ENCODE results near the gene PPP4R1. TPM values are rescaled to one million over a fixed set of nuclear protein-coding genes. Genes with fewer than 3 reads are reported as not detected.

PPP4R1 gene
- total RNA-seq, 1 experiment from 2014 or later: 110 TPM

- Mint-ChIP-seq H3K27me3 (ENCODE audit: unreplicated experiment) (no peaks in the 10 kb centered on the region), H3K4me3 (ENCODE audit: low read depth, unreplicated experiment) (no peak overlapping the region), H3K27ac (ENCODE audit: unreplicated experiment) (no peak overlapping the region), H3K4me1 (ENCODE audit: low read depth, unreplicated experiment) (no peaks in the 10 kb centered on the region), H3K9me3 (ENCODE audit: low read depth, unreplicated experiment) (no peaks in the 10 kb centered on the region), H3K36me3 (ENCODE audit: insufficient read depth, unreplicated experiment) (peaks cover 50% of the 10 kb centered on the region)
- CTCF ChIA-PET: no interaction called here
- DNase-seq: no peak
- BruUV-seq (replicated peaks): no TSS peak
- intact Hi-C loops (cut with micrococcal nuclease; ENCODE audit: unreplicated experiment): no loop called here
- no peak for TF ChIP-seq CTCF (IDR thresholded peaks at IDR 0.05; ENCODE audit: unreplicated experiment)
Measured at GRCh38 chr18:9557250-9557943, 57.0 kb downstream of the PPP4R1 start.

GRCh38 chr18:9552616-9553015 is 61.7 kb downstream of the PPP4R1 start:
- Mint-ChIP-seq H3K27ac (ENCODE audit: unreplicated experiment) (no peak overlapping the region), H3K36me3 (ENCODE audit: insufficient read depth, unreplicated experiment) (peaks cover 42% of the 10 kb centered on the region), H3K27me3 (ENCODE audit: unreplicated experiment) (no peaks in the 10 kb centered on the region), H3K9me3 (ENCODE audit: low read depth, unreplicated experiment) (no peaks in the 10 kb centered on the region), H3K4me3 (ENCODE audit: low read depth, unreplicated experiment) (no peak overlapping the region), H3K4me1 (ENCODE audit: low read depth, unreplicated experiment) (no peaks in the 10 kb centered on the region)
- DNase-seq: no peak
- CTCF ChIA-PET: interaction anchor here (1.2 kb wide), 1 partner anchor 23 kb away, joined by 3 read pairs; no protein-coding TSS in a partner anchor
- no peak for TF ChIP-seq CTCF (IDR thresholded peaks at IDR 0.05; ENCODE audit: unreplicated experiment)
- no TSS peak for BruUV-seq (replicated peaks)
- intact Hi-C loops (cut with micrococcal nuclease; ENCODE audit: unreplicated experiment): no loop called here

- CTCF ChIA-PET: interaction anchor here (1.2 kb wide), 1 partner anchor 23 kb away, joined by 3 read pairs; no protein-coding TSS in a partner anchor
- H3K36me3 Mint-ChIP-seq (ENCODE audit: insufficient read depth, unreplicated experiment): peaks cover 45% of the 10 kb centered on the region
- H3K27me3 Mint-ChIP-seq (ENCODE audit: unreplicated experiment): no peaks in the 10 kb centered on the region
Measured at GRCh38 chr18:9552191-9552590, 62.2 kb downstream of the PPP4R1 start.

GRCh38 chr18:9550429-9550828 is 63.9 kb downstream of the PPP4R1 start:
- intact Hi-C loops (cut with micrococcal nuclease; ENCODE audit: unreplicated experiment): no loop called here
- H3K27me3 Mint-ChIP-seq (ENCODE audit: unreplicated experiment): no peaks in the 10 kb centered on the region
- H3K4me3 Mint-ChIP-seq (ENCODE audit: low read depth, unreplicated experiment): no peak overlapping the region
- no peak overlapping the region for H3K27ac Mint-ChIP-seq (ENCODE audit: unreplicated experiment)
- no peak for TF ChIP-seq CTCF (IDR thresholded peaks at IDR 0.05; ENCODE audit: unreplicated experiment)
- CTCF ChIA-PET: no interaction called here
- no peaks in the 10 kb centered on the region for H3K4me1 Mint-ChIP-seq (ENCODE audit: low read depth, unreplicated experiment)
- no TSS peak for BruUV-seq (replicated peaks)
- no peak for DNase-seq
- H3K36me3 Mint-ChIP-seq (ENCODE audit: insufficient read depth, unreplicated experiment): peaks cover 60% of the 10 kb centered on the region
- no peaks in the 10 kb centered on the region for H3K9me3 Mint-ChIP-seq (ENCODE audit: low read depth, unreplicated experiment)

More at GRCh38 chr18:9552191-9552590, 62.2 kb downstream of the PPP4R1 start:
- H3K27ac Mint-ChIP-seq (ENCODE audit: unreplicated experiment): no peak overlapping the region
- intact Hi-C loops (cut with micrococcal nuclease; ENCODE audit: unreplicated experiment): no loop called here
- no peak for DNase-seq
- H3K9me3 Mint-ChIP-seq (ENCODE audit: low read depth, unreplicated experiment): no peaks in the 10 kb centered on the region
- H3K4me3 Mint-ChIP-seq (ENCODE audit: low read depth, unreplicated experiment): no peak overlapping the region
- no peak for TF ChIP-seq CTCF (IDR thresholded peaks at IDR 0.05; ENCODE audit: unreplicated experiment)
- no TSS peak for BruUV-seq (replicated peaks)
- H3K4me1 Mint-ChIP-seq (ENCODE audit: low read depth, unreplicated experiment): no peaks in the 10 kb centered on the region
